GM12865 (cell line): ENCODE data around the gene CEP57L1.

Experiments used
- DNase-seq: peaks from one replicate; pipeline ENCODE4 v3.0.0; 2010; ENCODE audit warnings: low read depth
- H3K4me3 ChIP-seq: 2 replicates; pipeline ENCODE4 v1.5.1; 2011; ENCODE audit warnings: mild to moderate bottlenecking, low read depth, low read length, control low read depth
- TF ChIP-seq, protein P1 (sequence below): IDR thresholded peaks from 2 replicates; pipeline ENCODE4 v1.5.1; 2011; ENCODE audit warnings: low read length, control low read depth, low read depth, inconsistent platforms; ENCODE audit not compliant: insufficient read depth; ENCODE audit errors: missing control alignments

The CEP57L1 gene

DNA sequence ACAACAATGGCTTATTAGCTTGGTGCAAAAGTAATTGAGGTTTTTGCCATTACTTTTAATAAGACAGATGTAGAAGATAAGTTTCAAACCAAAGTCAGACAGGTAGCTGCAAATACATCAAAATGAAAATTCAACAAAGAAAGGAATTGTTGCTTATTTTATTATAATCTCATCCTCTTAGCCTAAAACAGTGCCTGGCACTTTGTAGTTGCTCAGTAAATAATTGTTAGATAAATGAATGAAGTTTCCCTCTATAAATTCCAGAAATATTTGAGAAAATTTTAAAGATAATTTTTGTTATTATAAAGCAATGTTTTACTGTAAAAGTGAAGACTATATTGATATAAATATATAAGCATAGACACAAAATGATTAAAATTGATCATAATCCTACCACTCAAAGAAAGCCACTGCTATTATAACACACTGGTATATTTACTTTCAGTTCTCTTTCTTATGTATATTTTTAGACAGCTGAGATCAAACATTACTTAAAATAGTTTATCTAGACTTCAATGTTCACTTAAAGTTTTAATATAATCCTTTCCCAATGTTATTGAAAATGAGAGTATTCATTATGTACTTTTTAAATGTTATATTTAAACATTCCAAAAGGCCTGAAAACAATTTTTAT lies 43.2 kb upstream of the CEP57L1 start:
- TF ChIP-seq, protein P1, sequence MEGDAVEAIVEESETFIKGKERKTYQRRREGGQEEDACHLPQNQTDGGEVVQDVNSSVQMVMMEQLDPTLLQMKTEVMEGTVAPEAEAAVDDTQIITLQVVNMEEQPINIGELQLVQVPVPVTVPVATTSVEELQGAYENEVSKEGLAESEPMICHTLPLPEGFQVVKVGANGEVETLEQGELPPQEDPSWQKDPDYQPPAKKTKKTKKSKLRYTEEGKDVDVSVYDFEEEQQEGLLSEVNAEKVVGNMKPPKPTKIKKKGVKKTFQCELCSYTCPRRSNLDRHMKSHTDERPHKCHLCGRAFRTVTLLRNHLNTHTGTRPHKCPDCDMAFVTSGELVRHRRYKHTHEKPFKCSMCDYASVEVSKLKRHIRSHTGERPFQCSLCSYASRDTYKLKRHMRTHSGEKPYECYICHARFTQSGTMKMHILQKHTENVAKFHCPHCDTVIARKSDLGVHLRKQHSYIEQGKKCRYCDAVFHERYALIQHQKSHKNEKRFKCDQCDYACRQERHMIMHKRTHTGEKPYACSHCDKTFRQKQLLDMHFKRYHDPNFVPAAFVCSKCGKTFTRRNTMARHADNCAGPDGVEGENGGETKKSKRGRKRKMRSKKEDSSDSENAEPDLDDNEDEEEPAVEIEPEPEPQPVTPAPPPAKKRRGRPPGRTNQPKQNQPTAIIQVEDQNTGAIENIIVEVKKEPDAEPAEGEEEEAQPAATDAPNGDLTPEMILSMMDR: no peak
- no peak overlapping the region for H3K4me3 ChIP-seq
- DNase-seq: no peak

DNA sequence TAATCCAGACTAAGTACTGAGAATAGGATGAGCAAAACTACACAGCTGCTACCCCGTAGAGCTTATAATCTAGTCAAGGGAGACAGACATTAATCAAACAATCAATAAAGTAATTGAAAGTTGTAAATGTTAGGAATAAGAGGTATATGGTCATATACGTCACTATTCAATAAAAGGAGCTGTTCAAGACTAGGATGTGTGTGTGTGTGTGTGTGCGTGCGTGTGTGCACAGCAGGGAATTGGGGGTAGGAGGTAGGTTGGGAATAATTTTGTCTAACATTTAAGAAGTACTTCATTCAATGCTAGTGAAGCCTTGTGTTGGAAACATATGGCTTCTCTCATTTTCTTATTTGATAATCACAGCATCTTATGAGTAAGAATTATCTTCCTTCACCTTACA lies 42.5 kb upstream of the CEP57L1 start:
- no peak overlapping the region for H3K4me3 ChIP-seq
- TF ChIP-seq, protein P1: no peak
- DNase-seq: no peak

DNA sequence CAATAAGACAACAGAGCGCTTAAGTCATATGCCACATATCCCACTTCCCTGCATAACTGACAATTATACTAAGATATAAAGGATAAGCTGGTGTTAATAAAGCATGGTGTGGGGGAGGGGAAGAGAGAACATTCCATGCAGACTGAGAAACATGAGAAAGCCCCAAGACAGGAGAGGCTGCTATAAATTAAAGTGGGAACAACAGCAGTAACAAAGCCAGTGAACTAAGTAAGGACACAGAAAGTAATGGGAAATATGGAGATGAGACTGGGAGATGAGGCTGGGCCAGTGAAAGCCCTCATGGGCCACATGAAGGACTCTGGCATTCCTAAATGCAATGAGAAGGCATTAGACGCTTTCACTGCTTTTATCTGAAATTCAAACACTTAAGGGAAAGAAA lies 42.0 kb upstream of the CEP57L1 start:
- no peak for DNase-seq
- TF ChIP-seq, protein P1: no peak
- H3K4me3 ChIP-seq: no peak overlapping the region

DNA sequence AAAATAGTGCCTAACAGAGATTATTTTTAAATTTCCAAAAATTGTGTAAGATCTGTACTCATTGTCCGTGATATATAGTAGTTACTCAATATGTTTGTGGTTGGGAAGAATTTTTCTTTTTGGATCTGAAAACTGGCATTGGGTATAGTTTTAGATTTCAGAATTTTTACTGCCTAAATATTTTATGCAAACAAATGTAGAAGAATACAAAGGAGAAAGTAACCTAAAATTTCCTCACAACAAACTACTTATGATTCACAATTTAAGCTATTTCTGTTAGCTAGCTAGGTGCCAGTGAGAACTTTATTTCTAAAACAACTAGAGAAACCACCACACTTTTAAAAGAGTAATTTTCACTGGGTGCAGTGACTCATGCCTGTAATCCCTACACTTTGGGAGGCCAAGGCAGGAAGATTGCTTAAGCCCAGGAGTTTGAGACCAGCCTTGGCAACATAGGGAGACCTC lies 39.5 kb upstream of the CEP57L1 start:
- no peak for DNase-seq
- no peak overlapping the region for H3K4me3 ChIP-seq
- TF ChIP-seq, protein P1: no peak

DNA sequence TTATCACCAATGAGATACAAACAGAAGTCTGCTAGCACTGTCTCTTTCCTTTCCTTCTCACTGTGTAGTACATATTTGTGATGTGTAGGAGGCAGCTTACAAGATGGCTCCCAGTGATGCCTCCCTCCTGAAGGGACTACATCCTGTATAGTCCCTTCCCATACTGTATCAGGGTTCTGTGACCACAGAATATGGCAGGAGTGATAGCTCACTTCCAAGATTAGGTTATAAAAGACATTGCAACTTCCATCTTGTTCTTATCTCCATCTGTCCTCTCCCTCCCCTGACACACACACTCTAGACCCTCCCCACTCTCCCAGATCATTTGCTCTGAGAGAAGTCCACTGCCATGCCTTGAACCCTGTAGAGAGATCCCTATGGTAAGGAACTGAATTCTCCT lies 38.6 kb upstream of the CEP57L1 start:
- TF ChIP-seq, protein P1: no peak
- no peak for DNase-seq

DNA sequence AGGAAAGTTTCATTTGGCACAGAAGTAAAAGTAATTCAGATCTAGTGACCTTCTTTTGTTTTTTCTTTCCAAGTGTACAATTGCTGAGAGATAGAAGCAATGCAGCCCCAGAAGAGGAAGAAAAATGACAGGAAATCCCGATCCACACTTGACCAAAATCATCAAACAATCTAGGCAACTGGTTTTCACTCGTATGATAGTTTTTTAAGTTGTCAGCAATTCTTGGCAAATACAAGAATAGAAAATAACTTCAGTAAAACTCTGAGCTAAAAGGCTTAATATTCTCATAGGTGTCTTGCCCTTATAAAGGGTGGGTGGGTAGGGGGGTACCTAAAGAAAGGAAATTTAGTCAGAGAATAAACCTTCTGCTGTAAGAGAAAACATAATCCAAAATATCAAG lies 36.7 kb upstream of the CEP57L1 start:
- TF ChIP-seq, protein P1: no peak
- DNase-seq: no peak
- H3K4me3 ChIP-seq: no peak overlapping the region

More for the DNA sequence above, 38.6 kb upstream of the CEP57L1 start:
- H3K4me3 ChIP-seq: no peak overlapping the region

DNA sequence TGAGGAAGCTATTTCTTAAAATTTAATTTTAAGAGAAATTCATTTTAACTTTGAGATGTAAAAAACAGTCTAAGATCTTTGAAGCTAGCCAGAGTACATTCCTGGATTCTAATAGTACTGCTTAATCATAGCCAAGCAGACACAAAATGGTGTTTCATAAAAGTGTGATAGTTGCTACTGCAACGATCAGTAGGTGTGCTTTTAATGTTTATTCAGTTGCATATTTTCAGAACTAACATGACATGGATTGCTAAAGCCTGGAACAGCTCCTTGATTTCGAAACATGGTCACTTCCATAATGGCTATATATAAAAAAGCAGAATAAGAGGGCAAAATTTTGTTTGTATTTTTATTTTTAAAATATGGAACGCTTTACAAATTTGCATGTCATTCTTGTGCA lies 36.2 kb upstream of the CEP57L1 start:
- no peak for DNase-seq
- TF ChIP-seq, protein P1: no peak
- H3K4me3 ChIP-seq: no peak overlapping the region
